A549 treated with Hydrocortisone at 1 μM for 4 hours (cell line): ENCODE results near the gene PICK1. TPM values are rescaled to one million over a fixed set of nuclear protein-coding genes. Genes with fewer than 3 reads are reported as not detected.

Experiments
- total RNA-seq: library from RNA; stranded (reverse); fragments of 200-300 nt; extraction: Qiagen RNA extraction; gene quantifications from 5 replicates; pipeline ENCODE4 v1.2.3, GENCODE V29; 2022

The PICK1 gene
- 10.4 to 14.3 TPM (median 11.2 TPM) in 5 replicates for total RNA-seq

DNA sequence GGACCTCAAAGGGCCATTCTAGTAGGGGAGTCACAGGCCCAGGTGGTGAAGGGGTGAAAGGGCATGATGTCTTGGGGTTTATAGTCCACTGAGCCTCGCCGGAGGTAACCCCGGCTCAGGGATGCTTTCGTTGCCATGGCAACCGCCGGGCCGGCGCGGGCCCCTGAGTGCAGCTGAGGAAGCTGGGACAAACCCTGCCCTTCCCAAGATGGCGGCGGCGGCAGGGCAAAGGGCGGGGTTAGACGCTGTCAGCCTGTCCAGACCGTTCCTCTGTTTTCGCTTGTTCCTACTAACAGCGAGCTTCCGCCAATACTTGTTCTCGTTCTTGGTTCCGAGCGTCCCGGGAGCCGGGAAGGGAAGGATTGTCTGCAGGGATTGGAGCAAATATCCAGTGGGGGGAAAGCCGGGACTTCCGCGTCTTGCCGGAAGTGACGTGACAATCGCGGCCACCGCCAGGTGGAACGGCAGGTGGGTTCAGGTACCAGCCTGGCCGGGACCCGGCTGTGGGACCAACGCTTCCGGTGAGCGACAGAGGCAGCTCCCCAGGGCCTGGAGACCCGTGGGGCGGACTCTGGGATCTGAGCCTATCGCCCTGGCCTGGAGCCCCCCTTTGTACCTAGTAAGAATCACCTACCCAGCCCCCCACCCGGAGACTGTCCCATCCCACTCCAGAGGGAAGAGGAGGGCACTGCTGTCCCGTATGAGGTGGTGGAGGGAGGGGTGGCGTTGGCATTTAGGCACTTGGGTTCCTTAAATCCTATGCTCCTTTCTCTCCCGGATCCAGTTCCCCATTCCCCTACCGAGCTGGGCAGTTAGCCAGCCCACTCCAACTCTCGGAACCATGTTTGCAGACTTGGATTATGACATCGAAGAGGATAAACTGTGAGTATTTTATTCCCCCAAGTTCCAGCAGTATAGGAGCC is at the start of gene PICK1:
Gene PICK1 (plus strand): TSS at position 436 of the 923 bp plus-strand sequence. CDS start 406 bp downstream, at position 842.

GRCh38 chr22:38083931-38084631 is 26.9 kb downstream of the PICK1 start, which contains the start of gene SLC16A8:
Gene SLC16A8 (minus strand): TSS chr22:38084184. CDS start chr22:38082873, 1,311 bp downstream.

GRCh38 chr22:38110008-38110862 is 53.0 kb downstream of the PICK1 start, which contains the start of gene BAIAP2L2:
Gene BAIAP2L2 (minus strand): TSS chr22:38110684. CDS start chr22:38110525, 159 bp downstream.

Other genes with a start within 250 kb of the PICK1 start
- 2.8 to 4.3 TPM (median 3.2 TPM) in 5 replicates for gene GCAT, start 249.5 kb upstream of the PICK1 start, total RNA-seq
- gene GALR3, start 234.0 kb upstream of the PICK1 start, total RNA-seq: not detected in 5 replicates
- 18.6 to 24.2 TPM (median 22.0 TPM) in 5 replicates for gene ANKRD54, start 213.1 kb upstream of the PICK1 start, total RNA-seq
- gene EIF3L, start 208.0 kb upstream of the PICK1 start, total RNA-seq: 259 to 295 TPM (median 283 TPM) in 5 replicates
- gene MICALL1, start 151.1 kb upstream of the PICK1 start, total RNA-seq: 17.4 to 21.6 TPM (median 20.8 TPM) in 5 replicates
- 0.21 to 0.37 TPM (median 0.28 TPM) in 5 replicates for gene C22orf23, start 103.8 kb upstream of the PICK1 start, total RNA-seq
- 105 to 148 TPM (median 134 TPM) in 5 replicates for gene POLR2F, start 103.7 kb upstream of the PICK1 start, total RNA-seq
- 0.10 TPM in 1 of 5 replicates, not detected in the others for gene SOX10, start 72.8 kb upstream of the PICK1 start, total RNA-seq
- gene SLC16A8, start 26.8 kb downstream of the PICK1 start, total RNA-seq: not detected in 5 replicates
- 5.3 to 8.0 TPM (median 7.2 TPM) in 5 replicates for gene BAIAP2L2, start 53.3 kb downstream of the PICK1 start, total RNA-seq
- 3.7 to 5.3 TPM (median 4.4 TPM) in 5 replicates for gene PLA2G6, start 124.4 kb downstream of the PICK1 start, total RNA-seq
- gene MAFF, start 144.6 kb downstream of the PICK1 start, total RNA-seq: 19.8 to 27.5 TPM (median 20.8 TPM) in 5 replicates
- gene TMEM184B, start 215.6 kb downstream of the PICK1 start, total RNA-seq: 47.8 to 59.0 TPM (median 55.0 TPM) in 5 replicates